PFSK-1 (cell line): ENCODE data around the gene APC.

ENCODE experiments used
- POLR2AphosphoS5 ChIP-seq: IDR thresholded peaks from 2 replicates; pipeline ENCODE4 v1.6.1; 2012; ENCODE audit warnings: low read depth, mild to moderate bottlenecking, control low read depth, low read length, moderate library complexity
- REST ChIP-seq, 2 experiments: IDR thresholded peaks; 2 replicates each; pipeline versions ENCODE4 v1.6.1 to v1.8.0; 2011 to 2012; ENCODE audit warnings: low read depth in 2 of 2, low read length in 2 of 2, control low read depth in 1 of 2, inconsistent platforms in 1 of 2, mild to moderate bottlenecking in 1 of 2, moderate library complexity in 1 of 2; ENCODE audit not compliant: insufficient read depth in 1 of 2
- SIN3A ChIP-seq: IDR thresholded peaks from 2 replicates; pipeline ENCODE4 v1.6.1; 2012; ENCODE audit warnings: mild to moderate bottlenecking, low read length, moderate library complexity, borderline replicate concordance; ENCODE audit not compliant: insufficient read depth

- no peak for TF ChIP-seq POLR2AphosphoS5
- no peak for TF ChIP-seq REST (IDR thresholded peaks at IDR 0.05; ENCODE audit: insufficient read depth in 1 of 2, low read depth in 2 of 2, low read length in 2 of 2)
- no peak for TF ChIP-seq SIN3A
These were observed 138.7 kb downstream of the APC start for GRCh38 chr5:112876362-112876761.
